Testis (tissue), 3 donors: Measurements from ENCODE around the gene TP53BP2. TPM values are rescaled to one million over a fixed set of nuclear protein-coding genes. Genes with fewer than 3 reads are reported as not detected.

Experiments used
- DNase-seq: peaks from one replicate; pipeline ENCODE4 v3.0.0-alpha.2; 2019
- H3K27ac ChIP-seq, 2 donors: fragments of 200-600 bp; sonication (generic); one replicate each; pipeline ENCODE4 v1.5.1; 2019
- H3K27me3 ChIP-seq: fragments of 200-600 bp; sonication (generic); one replicate; pipeline ENCODE4 v1.5.1; 2019
- H3K36me3 ChIP-seq: fragments of 200-600 bp; sonication (generic); one replicate; pipeline ENCODE4 v1.5.1; 2017; ENCODE audit warnings: low read depth; ENCODE audit errors: missing control alignments
- H3K4me1 ChIP-seq: fragments of 200-600 bp; sonication (generic); one replicate; pipeline ENCODE4 v1.5.1; 2019
- H3K4me3 ChIP-seq, 2 donors: fragments of 200-600 bp; sonication (generic); one replicate each; pipeline ENCODE4 v1.5.1; 2017 to 2019
- H3K9me3 ChIP-seq: fragments of 200-600 bp; sonication (generic); one replicate; pipeline ENCODE4 v1.5.1; 2017
- POLR2A ChIP-seq: fragments of 450-650 bp; IDR thresholded peaks from one replicate; pipeline ENCODE4 v1.6.1; 2017; ENCODE audit warnings: antibody characterized with exemption, mild to moderate bottlenecking, moderate library complexity
- WGBS, 2 donors: methylation state at CpG; one replicate each; pipeline ENCODE4 v1.1.5; 2018; 5-methylcytosine and 5-hydroxymethylcytosine counted together
- intact Hi-C: fragments of 100-400 bp; cut with DNase I; formaldehyde crosslinking; loops from one replicate; pipeline ENCODE4 v1.15.1; 2023; ENCODE audit warnings: low total_unique reads
- polyA plus RNA-seq: library from polyadenylated mRNA; stranded (reverse); fragments of 350-450 nt; fragmentation: Illumina TruSeq; extraction: RNeasy Lipid Tissue Mini Kit (QIAGEN cat#74804); gene quantifications from one replicate; pipeline ENCODE4 v1.2.3, GENCODE V29; 2014; ENCODE audit warnings: low read depth, low replicate concordance; ENCODE audit not compliant: insufficient read depth
- total RNA-seq, 2 donors: library from RNA; depleted of rRNA; stranded (reverse); fragments of >200 nt; gene quantifications; one replicate each; pipeline ENCODE4 v1.2.3, GENCODE V29; 2016
- TF ChIP-seq, protein P1 (sequence below), 3 experiments: fragments of 450-650 bp in 2 of 3; fragments of 200-600 bp in 1 of 3; sonication (generic) in 1 of 3; IDR thresholded peaks; one replicate each; pipeline ENCODE4 v1.5.1; 2016 to 2019; ENCODE audit warnings: antibody characterized with exemption in 3 of 3, mild to moderate bottlenecking in 2 of 3, moderate library complexity in 1 of 3

The TP53BP2 gene
- total and polyA plus RNA-seq, 3 donors from 2014 or later = 29.6 to 99.3 (median 64.3) TPM

DNA sequence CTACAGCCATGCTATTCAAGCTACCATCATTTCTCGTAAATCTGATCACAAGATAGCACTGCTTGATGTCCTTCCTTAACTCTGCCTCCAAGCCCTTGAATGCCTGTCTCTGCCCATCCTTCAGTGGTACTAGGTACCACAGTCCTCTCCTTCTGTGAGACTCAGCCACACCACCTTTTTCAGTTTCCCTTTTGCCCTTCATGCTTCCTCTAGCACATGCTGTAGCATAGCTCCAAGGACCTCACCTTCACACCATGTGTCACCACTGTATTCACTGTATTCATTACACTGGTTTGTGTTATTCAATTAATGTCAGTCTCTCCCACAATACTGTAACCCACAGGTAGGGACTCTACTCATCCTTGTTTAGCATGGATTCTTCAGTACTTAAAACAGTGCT lies 8.0 kb upstream of the TP53BP2 start:
- 94 to 95% methylated on average over 1 of the region's 1 CpG for WGBS, 2 donors
- Histone ChIP-seq H3K4me3 (no peak overlapping the region), H3K36me3 (no peaks in the 10 kb centered on the region), H3K27me3 (no peaks in the 10 kb centered on the region), H3K27ac (no peak overlapping the region), H3K4me1 (no peaks in the 10 kb centered on the region), H3K9me3 (no peaks in the 10 kb centered on the region)
- DNase-seq = no peak
- TF ChIP-seq, protein P1, sequence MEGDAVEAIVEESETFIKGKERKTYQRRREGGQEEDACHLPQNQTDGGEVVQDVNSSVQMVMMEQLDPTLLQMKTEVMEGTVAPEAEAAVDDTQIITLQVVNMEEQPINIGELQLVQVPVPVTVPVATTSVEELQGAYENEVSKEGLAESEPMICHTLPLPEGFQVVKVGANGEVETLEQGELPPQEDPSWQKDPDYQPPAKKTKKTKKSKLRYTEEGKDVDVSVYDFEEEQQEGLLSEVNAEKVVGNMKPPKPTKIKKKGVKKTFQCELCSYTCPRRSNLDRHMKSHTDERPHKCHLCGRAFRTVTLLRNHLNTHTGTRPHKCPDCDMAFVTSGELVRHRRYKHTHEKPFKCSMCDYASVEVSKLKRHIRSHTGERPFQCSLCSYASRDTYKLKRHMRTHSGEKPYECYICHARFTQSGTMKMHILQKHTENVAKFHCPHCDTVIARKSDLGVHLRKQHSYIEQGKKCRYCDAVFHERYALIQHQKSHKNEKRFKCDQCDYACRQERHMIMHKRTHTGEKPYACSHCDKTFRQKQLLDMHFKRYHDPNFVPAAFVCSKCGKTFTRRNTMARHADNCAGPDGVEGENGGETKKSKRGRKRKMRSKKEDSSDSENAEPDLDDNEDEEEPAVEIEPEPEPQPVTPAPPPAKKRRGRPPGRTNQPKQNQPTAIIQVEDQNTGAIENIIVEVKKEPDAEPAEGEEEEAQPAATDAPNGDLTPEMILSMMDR (IDR thresholded peaks at IDR 0.05) = no peak
- intact Hi-C loops = no loop called here

- Histone ChIP-seq H3K4me1 (no peaks in the 10 kb centered on the region), H3K4me3 (no peak overlapping the region), H3K36me3 (no peaks in the 10 kb centered on the region), H3K9me3 (no peaks in the 10 kb centered on the region), H3K27ac (no peak overlapping the region), H3K27me3 (no peaks in the 10 kb centered on the region)
- TF ChIP-seq POLR2A = no peak
- TF ChIP-seq, protein P1 (IDR thresholded peaks at IDR 0.05) = no peak
- intact Hi-C loops = no loop called here
- no peak for DNase-seq
Measured at GRCh38 chr1:223853275-223853674, 7.5 kb upstream of the TP53BP2 start.

DNA sequence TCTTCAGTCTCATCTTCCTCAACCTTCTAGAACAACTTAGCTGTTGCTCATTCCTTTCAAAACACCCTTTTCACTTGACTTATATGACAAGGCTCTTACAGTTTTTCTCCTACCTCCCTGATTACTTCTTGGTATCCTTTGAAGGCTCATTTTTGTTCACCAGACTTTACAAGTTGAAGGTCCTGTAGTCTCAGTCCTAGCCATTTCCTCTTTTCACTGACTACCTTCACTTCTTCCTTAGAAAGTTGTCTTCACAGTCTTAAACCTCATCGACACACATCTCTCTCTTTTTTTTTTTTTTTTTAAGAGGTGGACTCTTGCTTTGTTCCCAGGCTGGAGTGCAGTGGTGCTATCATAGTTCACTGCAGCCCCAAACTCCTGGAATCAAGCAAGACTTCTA lies 6.6 kb upstream of the TP53BP2 start:
- H3K4me3 ChIP-seq = no peak overlapping the region
- WGBS, 2 donors = 78 to 80% methylated on average over 1 of the region's 1 CpG
- no peaks in the 10 kb centered on the region for H3K9me3 ChIP-seq
- H3K36me3 ChIP-seq = no peaks in the 10 kb centered on the region
- intact Hi-C loops = no loop called here
- TF ChIP-seq POLR2A = no peak
- TF ChIP-seq, protein P1 (IDR thresholded peaks at IDR 0.05) = no peak
- H3K27ac ChIP-seq = no peak overlapping the region
- H3K27me3 ChIP-seq = no peaks in the 10 kb centered on the region
- H3K4me1 ChIP-seq = no peaks in the 10 kb centered on the region
- no peak for DNase-seq

DNA sequence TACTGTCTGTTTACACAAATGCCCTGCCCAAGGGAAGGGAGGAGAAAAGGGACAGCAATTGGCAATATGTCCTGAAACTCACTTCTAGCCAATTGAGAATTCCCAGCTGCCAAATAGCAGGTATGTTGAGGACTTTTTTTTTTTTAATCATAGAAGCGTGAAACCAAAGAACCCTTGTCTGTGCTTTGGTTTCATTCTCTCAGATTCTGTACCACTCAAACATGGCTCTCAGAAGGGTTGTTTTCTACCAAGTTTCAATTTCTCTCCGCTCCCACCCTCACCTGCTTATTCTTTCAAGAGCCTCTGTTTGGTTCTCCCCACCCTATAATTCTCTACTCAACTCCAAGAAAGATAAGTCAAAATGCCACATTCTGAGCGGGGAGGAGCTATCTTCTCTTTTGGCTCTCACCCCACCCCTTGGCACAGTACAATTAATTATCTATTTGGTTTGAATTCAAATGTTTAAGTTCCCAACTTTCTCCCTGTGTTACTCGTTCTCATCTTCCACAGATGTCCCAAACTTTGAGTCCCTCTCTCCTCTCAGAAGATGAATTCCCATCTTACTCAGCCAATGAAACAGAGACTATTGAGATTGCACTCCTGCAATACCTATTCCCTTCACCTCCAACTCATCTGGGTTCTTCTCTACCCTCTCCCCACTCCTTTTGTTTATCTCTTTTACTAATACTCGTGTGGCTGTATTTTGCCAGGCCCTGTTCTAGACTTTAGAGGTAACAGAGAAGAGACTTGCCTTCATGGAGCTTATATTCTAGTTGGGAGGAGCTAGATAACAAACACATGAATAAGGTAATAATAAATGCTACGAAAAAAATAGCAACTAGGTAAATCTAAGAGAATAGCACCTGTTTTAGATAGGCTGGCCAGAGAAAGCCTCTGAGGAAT lies 3.9 kb upstream of the TP53BP2 start:
- intact Hi-C loops = no loop called here
- Histone ChIP-seq H3K27me3 (no peaks in the 10 kb centered on the region), H3K27ac (no peak overlapping the region), H3K4me3 (no peak overlapping the region), H3K9me3 (no peaks in the 10 kb centered on the region), H3K4me1 (peaks cover 7% of the 10 kb centered on the region), H3K36me3 (no peaks in the 10 kb centered on the region)
- no peak for DNase-seq
- no peak for TF ChIP-seq POLR2A
- TF ChIP-seq, protein P1 (IDR thresholded peaks at IDR 0.05) = no peak
- WGBS, 2 donors = 80 to 89% methylated on average over 6 of the region's 6 CpGs

GRCh38 chr1:223848536-223848935 lies 2.8 kb upstream of the TP53BP2 start:
- WGBS, 2 donors = 93 to 94% methylated on average over 2 of the region's 2 CpGs
- no peak overlapping the region for H3K27ac ChIP-seq
- H3K36me3 ChIP-seq = no peaks in the 10 kb centered on the region
- H3K9me3 ChIP-seq = no peaks in the 10 kb centered on the region
- intact Hi-C loops = no loop called here
- H3K27me3 ChIP-seq = no peaks in the 10 kb centered on the region
- TF ChIP-seq POLR2A = no peak
- TF ChIP-seq, protein P1 (IDR thresholded peaks at IDR 0.05) = no peak
- no peak for DNase-seq
- H3K4me3 ChIP-seq = no peak overlapping the region
- H3K4me1 ChIP-seq = peaks cover 14% of the 10 kb centered on the region
